Epithelial cell of esophagus (primary cell): ENCODE data around the gene USP44.

ENCODE experiments used
- DNase-seq: peaks from one replicate; pipeline ENCODE4 v3.0.0; 2010; ENCODE audit warnings: low read depth
- H3K4me3 ChIP-seq: 2 replicates; pipeline ENCODE4 v1.5.1; 2011; ENCODE audit warnings: mild to moderate bottlenecking, low read length, control low read depth
- CTCF ChIP-seq: IDR thresholded peaks from 2 replicates; pipeline ENCODE4 v1.5.1; 2011; ENCODE audit warnings: low read depth, mild to moderate bottlenecking, low read length, control low read depth, inconsistent platforms; ENCODE audit not compliant: insufficient read depth; ENCODE audit errors: missing control alignments

USP44 gene

GRCh38 chr12:95511977-95512376, 39.3 kb downstream of the USP44 start:
- DNase-seq, result no peak
- no peak for TF ChIP-seq CTCF
- no peak overlapping the region for H3K4me3 ChIP-seq

GRCh38 chr12:95509300-95509699, 42.0 kb downstream of the USP44 start:
- no peak for DNase-seq
- no peak for TF ChIP-seq CTCF
- H3K4me3 ChIP-seq, result no peak overlapping the region

GRCh38 chr12:95506707-95507523, 44.4 kb downstream of the USP44 start:
- no peak overlapping the region for H3K4me3 ChIP-seq
- no peak for TF ChIP-seq CTCF
- DNase-seq, result no peak

GRCh38 chr12:95505039-95505438, 46.2 kb downstream of the USP44 start:
- TF ChIP-seq CTCF, result no peak
- H3K4me3 ChIP-seq, result no peak overlapping the region
- no peak for DNase-seq

GRCh38 chr12:95504140-95504539, 47.1 kb downstream of the USP44 start:
- no peak for DNase-seq
- TF ChIP-seq CTCF, result no peak
- H3K4me3 ChIP-seq, result no peak overlapping the region

GRCh38 chr12:95499772-95500171, 51.5 kb downstream of the USP44 start:
- TF ChIP-seq CTCF, result no peak
- no peak for DNase-seq
- no peak overlapping the region for H3K4me3 ChIP-seq

- TF ChIP-seq CTCF, result no peak
- no peak for DNase-seq
- H3K4me3 ChIP-seq, result no peak overlapping the region
Observed at GRCh38 chr12:95498968-95499367, 52.3 kb downstream of the USP44 start.
